Gastroesophageal sphincter (tissue), 3 donors: Measurements from ENCODE around the gene ATXN3L.

Experiments
- EP300 ChIP-seq: sonication (generic); formaldehyde crosslinking; IDR thresholded peaks from one replicate; pipeline ENCODE4 v1.6.1; 2017; ENCODE audit warnings: antibody characterized with exemption, mild to moderate bottlenecking
- POLR2A ChIP-seq, 2 donors: fragments of 450-650 bp; IDR thresholded peaks; one replicate each; pipeline ENCODE4 v1.6.1; 2017; ENCODE audit warnings: antibody characterized with exemption in 2 of 2, mild to moderate bottlenecking in 2 of 2, moderate library complexity in 1 of 2
- TF ChIP-seq, protein P1 (sequence below), 4 experiments: fragments of 200-600 bp in 2 of 4; fragments of 450-650 bp in 2 of 4; sonication (generic) in 1 of 4; IDR thresholded peaks; one replicate each; pipeline ENCODE4 v1.5.1; 2017 to 2019; ENCODE audit warnings: antibody characterized with exemption in 4 of 4, mild to moderate bottlenecking in 2 of 4, moderate library complexity in 2 of 4

DNA sequence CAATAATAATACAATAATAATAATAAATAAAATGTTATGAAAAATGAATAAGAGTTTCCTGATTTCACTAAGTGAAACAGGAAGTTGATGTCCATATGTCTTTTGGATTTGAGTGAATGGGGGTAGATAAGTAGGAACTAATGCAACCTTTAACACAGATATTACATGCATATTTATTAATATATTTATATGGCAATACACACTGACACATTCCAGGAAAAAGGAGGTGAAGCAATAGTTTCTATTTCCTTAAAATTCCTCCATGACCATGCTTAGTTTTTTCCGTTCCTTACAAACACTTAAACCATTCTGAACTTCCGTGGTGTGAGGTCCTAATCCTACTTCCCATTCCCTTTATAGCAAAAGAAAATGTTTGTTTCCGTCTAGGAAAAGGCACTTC lies 48.3 kb downstream of the ATXN3L start:
- TF ChIP-seq, protein P1, sequence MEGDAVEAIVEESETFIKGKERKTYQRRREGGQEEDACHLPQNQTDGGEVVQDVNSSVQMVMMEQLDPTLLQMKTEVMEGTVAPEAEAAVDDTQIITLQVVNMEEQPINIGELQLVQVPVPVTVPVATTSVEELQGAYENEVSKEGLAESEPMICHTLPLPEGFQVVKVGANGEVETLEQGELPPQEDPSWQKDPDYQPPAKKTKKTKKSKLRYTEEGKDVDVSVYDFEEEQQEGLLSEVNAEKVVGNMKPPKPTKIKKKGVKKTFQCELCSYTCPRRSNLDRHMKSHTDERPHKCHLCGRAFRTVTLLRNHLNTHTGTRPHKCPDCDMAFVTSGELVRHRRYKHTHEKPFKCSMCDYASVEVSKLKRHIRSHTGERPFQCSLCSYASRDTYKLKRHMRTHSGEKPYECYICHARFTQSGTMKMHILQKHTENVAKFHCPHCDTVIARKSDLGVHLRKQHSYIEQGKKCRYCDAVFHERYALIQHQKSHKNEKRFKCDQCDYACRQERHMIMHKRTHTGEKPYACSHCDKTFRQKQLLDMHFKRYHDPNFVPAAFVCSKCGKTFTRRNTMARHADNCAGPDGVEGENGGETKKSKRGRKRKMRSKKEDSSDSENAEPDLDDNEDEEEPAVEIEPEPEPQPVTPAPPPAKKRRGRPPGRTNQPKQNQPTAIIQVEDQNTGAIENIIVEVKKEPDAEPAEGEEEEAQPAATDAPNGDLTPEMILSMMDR (IDR thresholded peaks at IDR 0.05): no peak
- TF ChIP-seq POLR2A (IDR thresholded peaks at IDR 0.05) (no peak), EP300 (no peak)
